Calu3 (cell line): ENCODE data around the gene PRSS38. TPM values are rescaled to one million over a fixed set of nuclear protein-coding genes. Genes with fewer than 3 reads are reported as not detected.

ENCODE experiments used
- BruUV-seq: library from RNA; stranded (reverse); fragments of 400-500 nt; replicated peaks from 2 replicates; lab custom pipeline; 2021; lab: Mats Ljungman, UMichigan
- CTCF ChIA-PET: fragments of 300-600 bp; sonication (Branson Sonifier 250); formaldehyde crosslinking; loops from one replicate; lab custom pipeline; 2022; ENCODE audit warnings: antibody characterized with exemption; lab: Charles Lee
- DNase-seq: peaks from one replicate; pipeline ENCODE4 v3.0.0; 2022
- H3K27ac Mint-ChIP-seq: one replicate; pipeline ENCODE4 v1.8.0; 2022; ENCODE audit warnings: mixed read lengths; ENCODE audit not compliant: unreplicated experiment
- H3K27me3 Mint-ChIP-seq: one replicate; pipeline ENCODE4 v1.8.0; 2022; ENCODE audit warnings: mixed read lengths; ENCODE audit not compliant: unreplicated experiment
- H3K36me3 Mint-ChIP-seq: one replicate; pipeline ENCODE4 v1.8.0; 2022; ENCODE audit warnings: mild to moderate bottlenecking, moderate library complexity, mixed read lengths; ENCODE audit not compliant: insufficient read depth, unreplicated experiment
- H3K4me1 Mint-ChIP-seq: one replicate; pipeline ENCODE4 v1.8.0; 2022; ENCODE audit warnings: mild to moderate bottlenecking, low read depth, mixed read lengths; ENCODE audit not compliant: unreplicated experiment
- H3K4me3 Mint-ChIP-seq: one replicate; pipeline ENCODE4 v1.8.0; 2022; ENCODE audit warnings: mild to moderate bottlenecking, low read depth, moderate library complexity, mixed read lengths; ENCODE audit not compliant: unreplicated experiment
- H3K9me3 Mint-ChIP-seq: one replicate; pipeline ENCODE4 v1.8.0; 2022; ENCODE audit warnings: low read depth, mixed read lengths; ENCODE audit not compliant: unreplicated experiment
- intact Hi-C: fragments of 100-400 bp; cut with micrococcal nuclease; formaldehyde crosslinking; loops from one replicate; pipeline ENCODE4 v1.10.0; 2022; ENCODE audit not compliant: unreplicated experiment
- total RNA-seq: library from RNA; stranded (reverse); gene quantifications from 2 replicates; pipeline ENCODE4 v1.2.3, GENCODE V29; 2022
- TF ChIP-seq, protein P1 (sequence below): fragments of 200-600 bp; IDR thresholded peaks from one replicate; pipeline ENCODE4 v1.8.0; 2022; ENCODE audit warnings: antibody characterized with exemption; ENCODE audit not compliant: unreplicated experiment

Gene PRSS38
- total RNA-seq, 1 experiment from 2014 or later, result not detected

DNA sequence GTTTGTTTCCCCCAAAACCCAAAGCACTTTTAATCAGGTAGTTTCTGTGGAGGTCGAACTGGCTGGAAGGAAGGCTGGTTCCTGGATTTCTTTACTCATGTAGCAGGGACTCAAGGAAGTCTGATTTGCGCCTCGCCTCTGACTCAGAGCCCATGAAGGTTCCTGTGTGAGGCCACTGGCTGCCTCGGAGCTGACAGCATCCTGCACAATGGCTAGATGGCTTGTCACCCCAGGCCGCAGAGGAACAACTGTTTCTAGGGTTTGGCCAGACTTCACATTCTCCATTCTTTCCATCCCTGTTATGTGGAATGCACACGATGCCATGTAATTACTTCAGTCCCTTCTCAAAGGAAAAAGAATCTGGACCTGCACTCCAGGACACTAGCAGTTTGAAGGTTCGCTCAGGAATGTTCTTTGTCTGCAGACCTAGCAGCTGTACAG lies 39.1 kb upstream of the PRSS38 start:
- CTCF ChIA-PET, result no interaction called here
- Mint-ChIP-seq H3K4me3 (no peak overlapping the region), H3K4me1 (no peaks in the 10 kb centered on the region), H3K27ac (no peak overlapping the region), H3K27me3 (no peaks in the 10 kb centered on the region), H3K9me3 (no peaks in the 10 kb centered on the region), H3K36me3 (no peaks in the 10 kb centered on the region)
- intact Hi-C loops, result no loop called here
- no peak for DNase-seq
- no TSS peak for BruUV-seq
- TF ChIP-seq, protein P1, sequence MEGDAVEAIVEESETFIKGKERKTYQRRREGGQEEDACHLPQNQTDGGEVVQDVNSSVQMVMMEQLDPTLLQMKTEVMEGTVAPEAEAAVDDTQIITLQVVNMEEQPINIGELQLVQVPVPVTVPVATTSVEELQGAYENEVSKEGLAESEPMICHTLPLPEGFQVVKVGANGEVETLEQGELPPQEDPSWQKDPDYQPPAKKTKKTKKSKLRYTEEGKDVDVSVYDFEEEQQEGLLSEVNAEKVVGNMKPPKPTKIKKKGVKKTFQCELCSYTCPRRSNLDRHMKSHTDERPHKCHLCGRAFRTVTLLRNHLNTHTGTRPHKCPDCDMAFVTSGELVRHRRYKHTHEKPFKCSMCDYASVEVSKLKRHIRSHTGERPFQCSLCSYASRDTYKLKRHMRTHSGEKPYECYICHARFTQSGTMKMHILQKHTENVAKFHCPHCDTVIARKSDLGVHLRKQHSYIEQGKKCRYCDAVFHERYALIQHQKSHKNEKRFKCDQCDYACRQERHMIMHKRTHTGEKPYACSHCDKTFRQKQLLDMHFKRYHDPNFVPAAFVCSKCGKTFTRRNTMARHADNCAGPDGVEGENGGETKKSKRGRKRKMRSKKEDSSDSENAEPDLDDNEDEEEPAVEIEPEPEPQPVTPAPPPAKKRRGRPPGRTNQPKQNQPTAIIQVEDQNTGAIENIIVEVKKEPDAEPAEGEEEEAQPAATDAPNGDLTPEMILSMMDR, result no peak

DNA sequence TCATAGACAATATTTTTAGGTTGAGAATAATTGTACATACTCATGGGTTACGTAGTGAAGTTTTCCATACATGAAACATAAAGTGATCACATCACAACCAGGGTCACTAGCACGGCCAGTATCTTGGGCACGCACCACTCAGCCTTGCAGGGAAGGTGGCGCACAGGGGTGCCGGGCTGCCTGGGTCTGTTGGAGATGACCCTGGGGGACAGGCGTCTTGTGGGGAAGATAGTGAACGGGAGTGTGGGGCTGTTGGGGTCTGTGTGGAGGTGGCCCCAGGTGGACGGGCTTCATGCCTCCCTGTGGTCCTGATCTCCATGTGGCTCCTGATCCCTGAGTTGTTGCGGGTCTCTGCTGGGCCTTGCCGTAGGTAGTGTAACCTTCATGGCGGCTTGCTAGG lies 38.3 kb upstream of the PRSS38 start:
- H3K27ac Mint-ChIP-seq, result no peak overlapping the region
- peaks cover 2% of the 10 kb centered on the region for H3K36me3 Mint-ChIP-seq
- DNase-seq, result no peak
- H3K4me1 Mint-ChIP-seq, result no peaks in the 10 kb centered on the region
- intact Hi-C loops, result no loop called here
- BruUV-seq, result no TSS peak
- TF ChIP-seq, protein P1, result no peak
- CTCF ChIA-PET, result no interaction called here
- no peaks in the 10 kb centered on the region for H3K9me3 Mint-ChIP-seq
- no peak overlapping the region for H3K4me3 Mint-ChIP-seq
- no peaks in the 10 kb centered on the region for H3K27me3 Mint-ChIP-seq

DNA sequence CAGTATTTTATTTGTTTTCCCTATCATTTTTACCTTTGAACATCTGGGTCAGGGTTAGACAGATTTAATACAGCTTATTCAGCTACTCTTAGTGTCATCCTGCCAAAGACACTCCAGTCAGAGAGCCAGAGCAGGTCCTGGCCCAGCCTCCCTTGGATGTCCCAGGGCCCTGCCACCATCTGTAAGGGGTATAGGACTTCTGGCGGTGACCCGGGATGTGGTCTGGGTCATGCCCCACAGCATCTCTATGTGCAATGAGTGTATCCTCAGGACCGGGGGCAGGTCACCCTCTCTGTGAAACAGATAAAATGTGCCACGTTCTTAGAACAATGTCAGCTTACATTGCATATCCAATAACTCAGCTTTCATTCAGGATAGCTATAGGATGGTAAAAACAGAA lies 37.8 kb upstream of the PRSS38 start:
- DNase-seq, result no peak
- CTCF ChIA-PET, result no interaction called here
- intact Hi-C loops, result no loop called here
- Mint-ChIP-seq H3K4me3 (no peak overlapping the region), H3K36me3 (peaks cover 4% of the 10 kb centered on the region), H3K4me1 (no peaks in the 10 kb centered on the region), H3K27me3 (no peaks in the 10 kb centered on the region), H3K27ac (no peak overlapping the region), H3K9me3 (no peaks in the 10 kb centered on the region)
- no TSS peak for BruUV-seq
- TF ChIP-seq, protein P1, result no peak

DNA sequence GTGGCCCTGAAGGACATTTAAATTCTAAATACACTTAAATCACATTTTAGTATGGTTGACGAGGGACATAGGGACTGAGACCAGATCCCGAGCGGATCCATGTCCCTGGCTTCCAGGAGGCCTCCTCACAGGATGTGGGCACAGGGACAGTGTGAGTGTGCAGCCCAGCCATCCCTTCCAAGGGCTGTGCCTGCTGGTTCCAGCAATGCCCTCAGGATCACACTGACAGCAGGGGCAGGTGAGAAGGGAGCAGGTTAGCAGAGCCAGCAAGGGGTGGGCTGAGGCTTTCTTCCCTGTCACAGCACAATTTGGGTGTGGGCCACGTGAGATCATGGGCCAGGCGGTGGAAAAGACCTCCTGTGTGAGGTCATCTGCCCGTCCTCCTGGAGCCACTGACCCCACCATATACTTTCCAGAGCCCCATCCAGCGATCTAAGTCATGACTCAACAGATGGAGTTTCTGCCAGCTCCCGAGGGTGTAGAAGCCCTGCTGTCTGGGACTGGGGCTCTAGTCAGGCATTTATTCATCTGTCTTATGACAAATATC lies 37.0 kb upstream of the PRSS38 start:
- H3K27me3 Mint-ChIP-seq, result no peaks in the 10 kb centered on the region
- H3K9me3 Mint-ChIP-seq, result no peaks in the 10 kb centered on the region
- H3K27ac Mint-ChIP-seq, result no peak overlapping the region
- TF ChIP-seq, protein P1, result no peak
- intact Hi-C loops, result no loop called here
- DNase-seq, result no peak
- H3K36me3 Mint-ChIP-seq, result peaks cover 4% of the 10 kb centered on the region
- CTCF ChIA-PET, result no interaction called here
- no peaks in the 10 kb centered on the region for H3K4me1 Mint-ChIP-seq
- no peak overlapping the region for H3K4me3 Mint-ChIP-seq
- no TSS peak for BruUV-seq
